Measurements from ENCODE around the gene SGK2. TPM values are rescaled to one million over a fixed set of nuclear protein-coding genes. Genes with fewer than 3 reads are reported as not detected.

The SGK2 gene
- total and polyA plus RNA-seq, 2 of the 13 experiments (the other 11 are each of a cell fraction or from before 2014, with no cell fraction given) = 6.2 to 29.4 TPM

- ChIA-PET POLR2A (interaction anchor here (0.9 to 5.1 kb wide), 4 partner anchors 15 to 71 kb away, joined by 3 to 40 read pairs (median 32); partner anchors contain the start of genes IFT52, SGK2 and SRSF6), CTCF (ENCODE audit: low intra/inter-chr PET ratio, low total read pairs) (no interaction called here)
These were observed 29.8 kb upstream of the SGK2 start for GRCh38 chr20:43529051-43529450.

More at GRCh38 chr20:43529051-43529450, 29.8 kb upstream of the SGK2 start:
- no peak overlapping the region for H2AFZ ChIP-seq (ENCODE audit: low read length)
- no peak overlapping the region for H3K9ac ChIP-seq (ENCODE audit: insufficient read depth, low read depth, low read length)
- H3K27ac ChIP-seq (ENCODE audit: extremely low read length, insufficient read depth, low read length) = no peak overlapping the region
- intact Hi-C loops (cut with micrococcal nuclease; ENCODE audit: unreplicated experiment) = no loop called here
- peaks cover 27% of the 10 kb centered on the region for H3K4me1 ChIP-seq (ENCODE audit: insufficient read depth, low read length)
- H3K4me3 ChIP-seq (replicated peaks in 1 of 3; ENCODE audit: insufficient read depth in 1 of 3, low read depth in 2 of 3, low read length in 3 of 3) = no peak overlapping the region
- DNase-seq (ENCODE audit: low spot score) (no peak), ATAC-seq (no peak), FAIRE-seq (peak; percentile 26)
- TF ChIP-seq SMC3 (IDR thresholded peaks at IDR 0.05; ENCODE audit: low read length) (no peak), SIN3B (IDR thresholded peaks at IDR 0.05; ENCODE audit: low read length) (no peak), ZNF180 (CRISPR knock-in tag; IDR thresholded peaks at IDR 0.05; ENCODE audit: borderline replicate concordance, low read depth) (no peak), U2AF2 (IDR thresholded peaks at IDR 0.05; ENCODE audit: low read depth, low read length) (no peak), CBX1 (IDR thresholded peaks at IDR 0.05; ENCODE audit: low read depth) (no peak), ZNF17 (CRISPR knock-in tag; IDR thresholded peaks at IDR 0.05) (no peak), ZNF782 (CRISPR knock-in tag; IDR thresholded peaks at IDR 0.05; ENCODE audit: borderline replicate concordance) (no peak), RFX3 (CRISPR knock-in tag; IDR thresholded peaks at IDR 0.05) (no peak), CSRNP1 (CRISPR knock-in tag; IDR thresholded peaks at IDR 0.05) (no peak), MAFG (CRISPR knock-in tag; IDR thresholded peaks at IDR 0.05) (no peak), TARDBP (CRISPR knock-in tag; IDR thresholded peaks at IDR 0.05) (no peak), ZBTB14 (CRISPR knock-in tag; IDR thresholded peaks at IDR 0.05) (no peak), HMGXB4 (CRISPR knock-in tag; IDR thresholded peaks at IDR 0.05; ENCODE audit: borderline replicate concordance in 1 of 2, low read depth in 1 of 2) (no peak), MTA1 (CRISPR knock-in tag; IDR thresholded peaks at IDR 0.05; ENCODE audit: borderline replicate concordance) (no peak)
- no peaks in the 10 kb centered on the region for H4K20me1 ChIP-seq (ENCODE audit: insufficient read depth, low read length)
- 76% methylated on average over 5 of the region's 5 CpGs for WGBS (ENCODE audit: low lambda C conversion rate)
- no peaks in the 10 kb centered on the region for H3K36me3 ChIP-seq (replicated peaks in 1 of 2; ENCODE audit: control insufficient read depth in 1 of 2, insufficient read depth in 2 of 2, low read length in 2 of 2)
- no peaks in the 10 kb centered on the region for H3K79me2 ChIP-seq (ENCODE audit: insufficient read depth, low read length)
- no peaks in the 10 kb centered on the region for H3K9me3 ChIP-seq (ENCODE audit: low read length)
- in situ Hi-C loops (cut with HindIII; ENCODE audit: extremely low pct_ligation_motif_present, low pct_unique_long_range_greater_than_20kb) = no loop called here
- no TSS peak for BruUV-seq (replicated peaks)
- no peak overlapping the region for H3K4me2 ChIP-seq (ENCODE audit: low read depth, low read length)
- H3K27me3 ChIP-seq (ENCODE audit: control insufficient read depth in 1 of 2, insufficient read depth in 2 of 2, low read length in 2 of 2) = no peaks in the 10 kb centered on the region

Measured in HepG2 (cell line).